AG04449 (cell line): ENCODE results near the gene TSPOAP1.

ENCODE experiments used
- CTCF ChIA-PET: fragments of 350-600 bp; formaldehyde crosslinking; extraction: SDS; loops from one replicate; lab custom pipeline; 2021; ENCODE audit warnings: antibody characterized with exemption; lab: Yijun Ruan, JAX
- POLR2A ChIA-PET: fragments of 400-600, 350-600 bp; formaldehyde crosslinking; extraction: SDS; loops from one replicate; lab custom pipeline; 2020; ENCODE audit warnings: antibody characterized with exemption, inconsistent platforms; lab: Yijun Ruan, JAX
- DNase-seq: peaks from one replicate; pipeline ENCODE4 v3.0.0-alpha.2; 2010; ENCODE audit warnings: low read depth, low spot score
- H3K4me3 ChIP-seq: 2 replicates; pipeline ENCODE4 v1.5.1; 2011; ENCODE audit warnings: low read depth, mild to moderate bottlenecking, control low read depth, low read length
- CTCF ChIP-seq: IDR thresholded peaks from one replicate; pipeline ENCODE4 v1.5.1; 2011; ENCODE audit warnings: mild to moderate bottlenecking, moderate library complexity, low read length, control low read depth, inconsistent platforms; ENCODE audit not compliant: insufficient read depth; ENCODE audit errors: missing control alignments

TSPOAP1 gene

GRCh38 chr17:58321571-58322525 lies 6.7 kb downstream of the TSPOAP1 start:
- CTCF ChIA-PET: interaction anchor here (0.9 to 1.6 kb wide), 3 partner anchors 18 to 32 kb away, joined by 3 to 6 read pairs (median 3); partner anchors contain the start of gene SUPT4H1
- no peak overlapping the region for H3K4me3 ChIP-seq
- TF ChIP-seq CTCF: no peak
- POLR2A ChIA-PET: interaction anchor here (2.6 kb wide), 1 partner anchor 30 kb away, joined by 18 read pairs; the partner anchor contains the start of gene SUPT4H1
- DNase-seq: no peak

DNA sequence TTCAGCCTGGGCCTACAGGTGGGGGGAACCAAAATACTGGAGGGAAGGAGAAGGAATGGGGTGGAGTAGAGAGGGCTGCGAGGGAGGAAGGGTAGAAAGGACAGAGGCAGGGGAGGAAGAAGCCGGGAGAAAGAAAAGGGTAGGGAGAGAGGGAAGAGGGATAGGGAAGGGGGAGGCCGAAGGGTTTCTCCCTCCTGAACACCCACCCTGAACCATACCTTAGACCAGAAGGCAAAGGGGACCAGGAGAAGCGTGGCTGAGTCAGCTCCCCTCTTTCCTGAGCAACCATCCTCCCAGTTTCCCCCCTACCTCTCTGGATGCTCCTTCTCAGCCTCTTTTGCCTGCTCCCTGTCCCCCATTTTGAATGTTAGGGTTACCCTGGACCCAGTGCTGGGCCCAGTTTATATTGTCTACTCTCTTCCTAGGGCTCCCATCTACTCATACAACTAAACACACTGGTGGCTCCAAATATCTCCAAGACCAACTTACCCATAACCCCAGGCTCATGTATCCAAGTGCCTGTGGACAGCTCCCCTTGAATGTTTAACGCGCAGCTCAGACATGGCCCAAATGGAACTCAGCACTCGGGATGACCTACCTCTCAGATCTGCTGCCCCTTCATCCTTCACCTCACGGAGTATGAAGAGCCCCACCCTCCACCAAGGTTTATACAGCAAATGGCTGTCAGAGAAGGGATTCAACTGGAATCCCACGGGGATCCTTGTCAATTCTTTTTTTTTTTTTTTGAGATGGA lies 7.8 kb downstream of the TSPOAP1 start:
- POLR2A ChIA-PET: no interaction called here
- no peak for DNase-seq
- no peak for TF ChIP-seq CTCF
- H3K4me3 ChIP-seq: no peak overlapping the region
- CTCF ChIA-PET: interaction anchor here (1.6 kb wide), 1 partner anchor 31 kb away, joined by 6 read pairs; the partner anchor contains the start of gene SUPT4H1

DNA sequence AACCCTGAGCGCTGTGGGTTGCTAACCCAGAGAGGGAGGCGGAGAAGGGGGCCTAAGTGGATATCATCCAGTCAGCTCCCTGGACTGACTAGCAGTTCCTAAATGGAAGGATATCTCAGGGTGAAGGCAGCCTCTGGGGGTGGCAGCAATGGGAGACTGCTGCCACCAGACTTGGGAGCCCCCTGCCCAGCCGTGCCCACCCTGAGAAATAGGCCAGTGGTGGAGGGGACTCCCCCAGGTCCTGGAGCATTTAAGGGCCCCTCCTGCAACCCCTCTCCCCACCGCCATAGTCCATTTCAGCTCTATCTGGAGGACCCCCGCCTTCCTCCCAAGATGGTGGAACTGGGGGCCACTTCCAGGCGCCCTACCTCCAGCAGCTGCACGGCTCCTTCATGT lies 8.4 kb downstream of the TSPOAP1 start:
- no peak for DNase-seq
- CTCF ChIA-PET: interaction anchor here (1.6 kb wide), 1 partner anchor 32 kb away, joined by 6 read pairs; the partner anchor contains the start of gene SUPT4H1
- POLR2A ChIA-PET: no interaction called here
- H3K4me3 ChIP-seq: no peak overlapping the region
- TF ChIP-seq CTCF: no peak

GRCh38 chr17:58319173-58320162 lies 9.1 kb downstream of the TSPOAP1 start:
- ChIA-PET CTCF (interaction anchor here (0.7 to 7.8 kb wide), 6 partner anchors 14 to 128 kb away, joined by 3 to 138 read pairs (median 3); partner anchors contain the start of gene RNF43), POLR2A (no interaction called here)
- TF ChIP-seq CTCF: no peak
- no peak for DNase-seq
- H3K4me3 ChIP-seq: no peak overlapping the region

- ChIA-PET CTCF (interaction anchor here (0.7 to 7.8 kb wide), 9 partner anchors 10 to 129 kb away, joined by 3 to 138 read pairs (median 9); partner anchors contain the start of gene RNF43), POLR2A (no interaction called here)
- H3K4me3 ChIP-seq: no peak overlapping the region
- DNase-seq: no peak
- no peak for TF ChIP-seq CTCF
Observed at GRCh38 chr17:58318627-58319172, 9.9 kb downstream of the TSPOAP1 start.
